Activated CD8-positive, alpha-beta memory T cell treated with anti-CD3 and anti-CD28 coated beads for 4 hours (primary cell): ENCODE measurements around the gene GSTO2.

Experiments used
- DNase-seq, 2 donors: peaks; one replicate each; pipeline ENCODE4 v3.0.0-alpha.2; 2020; ENCODE audit warnings: low read depth in 2 of 2

GSTO2 gene

DNA sequence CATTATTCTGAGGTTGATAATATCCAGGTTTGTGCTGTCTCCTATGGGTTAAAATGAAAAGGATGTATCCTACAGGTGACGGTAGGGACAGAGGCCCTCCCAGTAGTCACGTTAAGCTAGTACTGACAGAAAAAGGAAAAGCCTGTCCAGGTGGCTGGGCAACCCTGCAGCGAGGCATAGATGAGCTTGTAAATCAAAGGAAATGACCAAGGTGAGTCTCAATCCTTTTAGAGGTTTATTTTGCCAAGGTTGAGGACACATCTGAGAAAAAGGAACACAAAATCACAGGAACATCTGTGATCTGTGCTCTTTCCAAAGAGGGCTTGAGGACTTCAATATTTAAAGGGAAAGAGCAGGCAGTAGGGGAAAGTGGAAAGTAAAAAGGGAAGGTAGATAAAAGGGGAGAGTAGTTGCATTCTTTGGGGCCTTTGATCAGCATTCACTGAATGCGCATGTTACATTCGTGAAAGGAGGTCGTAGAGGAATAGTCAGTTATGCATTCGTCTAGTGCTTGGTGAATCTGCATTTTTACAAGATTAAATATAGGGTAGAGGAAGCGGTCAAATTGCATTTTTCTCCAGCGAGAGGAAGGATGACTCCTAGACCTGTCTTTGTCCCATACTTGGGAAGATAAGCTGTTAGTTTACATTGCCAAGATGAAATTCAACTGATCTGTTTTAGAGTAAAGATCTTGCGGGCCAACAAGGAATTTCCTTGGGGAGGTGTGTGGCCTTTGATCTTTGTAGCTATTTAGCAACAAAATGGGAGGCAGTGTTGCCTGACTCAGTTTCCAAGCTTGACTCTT lies 15.2 kb upstream of the GSTO2 start:
- no peak for DNase-seq

DNA sequence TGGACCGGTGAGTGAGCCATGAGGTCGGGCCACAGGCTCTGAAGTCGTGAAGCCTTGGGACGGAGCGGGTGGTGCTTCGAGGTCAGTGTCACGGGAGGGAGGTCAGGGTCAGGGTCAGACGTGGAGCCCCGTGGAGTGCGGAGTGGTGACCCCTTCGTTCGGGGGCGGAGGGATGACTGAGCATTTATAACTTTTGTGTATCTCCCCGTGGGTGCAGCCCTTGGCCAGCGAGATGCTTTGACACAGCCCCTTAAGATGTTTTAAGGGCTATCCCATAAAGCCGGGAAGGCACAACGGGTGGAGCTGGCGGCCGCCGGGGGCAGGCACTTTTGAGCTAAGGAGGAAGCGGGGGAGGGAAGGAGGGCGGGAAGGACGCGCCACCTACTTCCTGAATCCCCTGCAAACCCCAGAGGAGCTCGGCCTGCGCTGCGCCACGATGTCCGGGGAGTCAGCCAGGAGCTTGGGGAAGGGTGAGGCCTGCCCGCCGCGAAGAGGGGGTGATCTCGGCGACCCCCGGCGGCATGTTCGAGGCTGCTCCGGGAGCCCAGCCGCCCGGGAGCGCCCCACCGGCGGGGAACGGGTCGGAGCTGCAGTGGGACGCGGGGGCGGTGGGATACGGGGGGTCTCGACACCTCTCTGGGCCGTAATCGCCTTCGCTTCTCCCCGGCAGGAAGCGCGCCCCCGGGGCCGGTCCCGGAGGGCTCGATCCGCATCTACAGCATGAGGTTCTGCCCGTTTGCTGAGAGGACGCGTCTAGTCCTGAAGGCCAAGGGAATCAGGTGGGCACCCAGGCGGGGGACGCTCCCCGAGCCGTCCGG lies 14.3 kb upstream of the GSTO2 start, which contains the start of gene GSTO1:
GSTO1 (plus strand) TSS at position 400 of the 818 bp plus-strand sequence; CDS start at position 437, 37 bp downstream.
- DNase-seq: no peak

GRCh38 chr10:104255311-104255981 lies 13.5 kb upstream of the GSTO2 start:
- DNase-seq: no peak

DNA sequence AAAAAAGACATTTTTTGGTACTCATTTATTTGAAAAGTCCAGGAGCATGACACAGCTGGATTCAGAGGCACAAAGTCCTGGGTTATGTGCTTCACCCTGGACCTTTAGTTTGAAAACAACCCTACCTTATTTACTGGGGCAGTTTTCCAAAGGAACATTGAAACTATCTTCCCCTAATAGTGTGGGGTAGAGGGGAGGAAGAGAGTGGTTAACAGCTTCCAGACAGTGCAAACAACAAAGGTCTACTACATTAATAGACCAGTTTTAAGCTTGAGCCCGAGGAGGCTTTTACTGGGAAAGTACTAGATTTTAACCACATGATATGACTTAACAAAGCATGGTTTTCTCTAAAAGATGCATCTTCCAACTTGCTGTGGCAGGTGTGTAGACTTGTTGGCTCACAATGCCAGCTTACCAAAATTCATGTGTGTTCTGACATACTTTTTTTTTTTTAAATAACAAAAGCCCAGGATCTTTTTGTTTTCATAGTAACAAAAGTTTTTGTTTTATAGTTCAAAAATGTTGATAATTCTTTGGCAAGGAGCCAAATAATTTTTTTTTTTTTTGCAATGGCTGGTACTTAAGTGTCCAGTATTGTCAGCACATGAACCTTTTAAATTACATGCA lies 12.5 kb upstream of the GSTO2 start:
- DNase-seq: no peak

DNA sequence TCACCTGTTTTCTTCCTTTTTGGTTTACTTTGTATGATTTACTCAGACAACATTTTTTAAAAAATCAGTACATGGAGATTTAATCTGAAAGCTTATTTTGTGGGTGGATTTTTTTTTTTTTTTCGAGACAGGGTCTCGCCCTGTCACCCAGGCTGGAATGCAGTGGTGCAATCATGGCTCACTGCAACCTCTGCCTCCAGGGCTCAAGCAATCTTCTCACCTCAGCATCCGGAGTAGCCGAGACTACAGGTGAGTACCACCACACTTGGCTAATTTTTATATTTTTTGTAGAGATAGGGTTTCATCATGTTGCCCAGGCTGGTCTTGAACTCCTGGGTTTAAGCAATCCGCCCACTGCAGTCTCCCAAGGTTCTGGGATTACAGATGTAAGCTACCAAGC lies 11.7 kb upstream of the GSTO2 start:
- no peak for DNase-seq

DNA sequence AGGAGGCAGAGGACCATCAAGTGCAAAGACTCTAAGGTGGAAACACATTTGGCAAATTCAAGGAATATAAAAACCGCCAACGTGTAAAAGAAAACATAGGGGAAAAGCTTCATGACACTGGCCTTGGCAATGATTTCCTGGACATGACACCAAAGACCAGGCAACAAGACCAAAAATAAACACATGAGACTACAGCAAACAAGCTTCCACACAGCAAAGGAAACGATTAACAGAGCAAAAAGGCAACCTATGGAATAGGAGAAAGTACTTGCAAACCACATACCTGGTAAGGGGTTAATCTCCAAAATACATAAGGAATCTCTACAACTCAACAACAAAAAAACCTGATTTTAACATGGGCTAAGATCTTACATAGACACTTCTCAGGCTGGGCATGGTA lies 10.8 kb upstream of the GSTO2 start:
- no peak for DNase-seq

DNA sequence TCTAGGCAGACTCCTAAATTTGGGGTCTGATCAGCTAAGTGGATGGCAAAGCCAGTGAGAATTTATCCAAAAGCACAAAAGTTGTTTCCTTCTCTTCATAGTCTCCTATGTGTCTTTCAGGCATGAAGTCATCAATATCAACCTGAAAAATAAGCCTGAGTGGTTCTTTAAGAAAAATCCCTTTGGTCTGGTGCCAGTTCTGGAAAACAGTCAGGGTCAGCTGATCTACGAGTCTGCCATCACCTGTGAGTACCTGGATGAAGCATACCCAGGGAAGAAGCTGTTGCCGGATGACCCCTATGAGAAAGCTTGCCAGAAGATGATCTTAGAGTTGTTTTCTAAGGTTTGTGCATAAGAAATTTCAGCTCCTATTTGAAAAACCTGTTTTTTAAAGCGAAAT lies 9.5 kb upstream of the GSTO2 start:
- DNase-seq: no peak

DNA sequence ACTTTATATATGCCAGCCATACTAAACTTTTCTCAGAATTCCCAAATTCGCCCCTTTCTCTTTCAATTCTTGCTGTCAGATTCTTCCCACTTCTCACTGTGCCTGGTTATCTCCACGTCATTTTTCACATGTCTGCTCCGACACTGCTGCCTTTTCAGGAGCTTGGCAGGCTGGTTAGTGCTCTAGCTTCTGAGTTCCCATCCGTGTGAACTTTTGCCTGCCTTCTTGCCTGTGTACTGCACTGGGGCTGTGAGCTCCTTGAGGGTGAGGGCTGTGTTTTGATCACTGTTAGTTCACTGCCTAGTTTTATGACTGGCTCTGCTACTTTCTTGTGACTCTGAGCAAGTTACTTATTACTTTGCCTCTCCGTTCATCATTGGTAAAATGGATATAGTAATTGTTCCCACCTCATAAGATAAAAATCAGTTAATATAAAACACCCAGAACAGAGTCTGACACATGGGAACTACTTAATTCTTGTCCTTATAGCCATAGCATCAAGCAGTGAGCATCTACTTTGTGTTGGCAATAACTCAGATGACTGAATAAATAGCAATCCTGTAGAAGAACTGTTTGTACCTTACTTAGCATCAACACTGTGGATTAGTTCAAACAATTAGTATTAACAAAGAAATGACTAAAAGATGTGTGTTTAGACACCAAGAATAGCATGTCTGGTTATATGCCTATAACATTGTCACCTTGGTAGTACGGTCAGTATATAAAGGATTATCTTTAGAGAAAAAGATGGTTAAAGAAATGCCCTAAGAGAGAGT lies 8.8 kb upstream of the GSTO2 start:
- DNase-seq: no peak

GRCh38 chr10:104260775-104261115 lies 8.2 kb upstream of the GSTO2 start:
- no peak for DNase-seq

- DNase-seq: no peak
These were observed 6.9 kb upstream of the GSTO2 start for GRCh38 chr10:104262055-104262454.

- no peak for DNase-seq
These were observed 4.2 kb upstream of the GSTO2 start for GRCh38 chr10:104264783-104265182.

DNA sequence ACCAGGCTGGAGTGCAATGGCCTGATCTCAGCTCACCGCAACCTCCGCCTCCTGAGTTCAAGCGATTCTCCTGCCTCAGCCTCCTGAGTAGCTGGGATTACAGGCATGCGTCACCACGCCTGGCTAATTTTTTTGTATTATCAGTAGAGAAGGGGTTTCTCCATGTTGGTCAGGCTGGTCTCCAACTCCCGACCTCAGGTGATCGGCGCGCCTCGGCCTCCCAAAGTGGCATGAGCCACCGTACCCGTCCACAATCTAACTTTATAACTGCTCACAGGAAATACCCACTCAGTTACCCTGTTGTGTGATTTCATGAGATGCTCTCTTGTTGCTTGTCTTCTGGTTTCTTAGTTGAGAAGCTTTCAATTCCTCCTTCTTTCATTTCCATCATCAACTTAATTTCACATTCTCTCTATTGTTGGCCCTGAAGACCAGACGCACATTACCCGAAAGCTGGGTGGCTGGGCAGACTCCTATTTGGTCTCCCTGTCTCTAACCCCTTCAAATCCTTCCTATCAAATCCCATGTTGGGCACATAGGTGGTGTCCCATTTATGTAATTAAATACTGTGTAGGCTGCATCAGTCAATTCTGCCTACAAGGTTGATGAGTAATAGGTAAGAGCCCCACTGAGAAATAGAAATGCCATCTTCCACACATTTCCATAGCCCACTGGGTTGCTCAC lies 1.1 kb upstream of the GSTO2 start:
- no peak for DNase-seq

- no peak for DNase-seq
These were observed 625 bp upstream of the GSTO2 start for GRCh38 chr10:104268405-104268712.

- no peak for DNase-seq
These were observed 4.3 kb downstream of the GSTO2 start for GRCh38 chr10:104273286-104273685.

DNA sequence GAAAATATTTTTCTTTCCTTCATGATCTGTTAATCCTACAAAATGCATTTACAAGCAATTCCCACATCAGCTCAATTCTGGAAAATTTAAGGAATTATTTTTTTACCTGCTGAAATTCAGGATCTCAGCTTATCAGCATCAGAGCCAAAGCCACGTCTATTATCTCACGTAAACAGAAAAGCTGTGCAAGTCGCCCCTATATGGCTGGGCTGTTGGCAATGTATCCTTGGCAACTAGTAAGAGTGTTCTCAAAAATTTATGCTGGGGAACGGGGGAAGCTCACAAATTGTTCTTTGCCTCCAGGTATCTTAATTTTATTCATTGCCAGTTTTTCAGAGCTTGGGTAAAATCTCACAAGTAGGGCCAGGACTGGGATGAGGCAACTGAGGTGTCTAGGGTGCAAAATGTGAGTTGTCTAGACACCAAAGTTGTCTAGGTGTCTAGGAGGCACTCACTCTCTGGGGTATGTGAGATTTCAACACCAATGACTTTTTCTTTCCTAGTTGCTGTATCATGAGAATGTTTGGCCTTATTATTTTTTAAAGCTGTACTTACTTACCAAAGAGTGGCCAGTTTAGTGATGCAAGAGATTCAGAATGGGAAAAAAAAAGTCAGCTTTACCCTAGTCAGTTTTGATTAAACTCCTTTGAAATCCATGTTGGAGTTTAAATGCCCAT lies 5.1 kb downstream of the GSTO2 start:
- no peak for DNase-seq

DNA sequence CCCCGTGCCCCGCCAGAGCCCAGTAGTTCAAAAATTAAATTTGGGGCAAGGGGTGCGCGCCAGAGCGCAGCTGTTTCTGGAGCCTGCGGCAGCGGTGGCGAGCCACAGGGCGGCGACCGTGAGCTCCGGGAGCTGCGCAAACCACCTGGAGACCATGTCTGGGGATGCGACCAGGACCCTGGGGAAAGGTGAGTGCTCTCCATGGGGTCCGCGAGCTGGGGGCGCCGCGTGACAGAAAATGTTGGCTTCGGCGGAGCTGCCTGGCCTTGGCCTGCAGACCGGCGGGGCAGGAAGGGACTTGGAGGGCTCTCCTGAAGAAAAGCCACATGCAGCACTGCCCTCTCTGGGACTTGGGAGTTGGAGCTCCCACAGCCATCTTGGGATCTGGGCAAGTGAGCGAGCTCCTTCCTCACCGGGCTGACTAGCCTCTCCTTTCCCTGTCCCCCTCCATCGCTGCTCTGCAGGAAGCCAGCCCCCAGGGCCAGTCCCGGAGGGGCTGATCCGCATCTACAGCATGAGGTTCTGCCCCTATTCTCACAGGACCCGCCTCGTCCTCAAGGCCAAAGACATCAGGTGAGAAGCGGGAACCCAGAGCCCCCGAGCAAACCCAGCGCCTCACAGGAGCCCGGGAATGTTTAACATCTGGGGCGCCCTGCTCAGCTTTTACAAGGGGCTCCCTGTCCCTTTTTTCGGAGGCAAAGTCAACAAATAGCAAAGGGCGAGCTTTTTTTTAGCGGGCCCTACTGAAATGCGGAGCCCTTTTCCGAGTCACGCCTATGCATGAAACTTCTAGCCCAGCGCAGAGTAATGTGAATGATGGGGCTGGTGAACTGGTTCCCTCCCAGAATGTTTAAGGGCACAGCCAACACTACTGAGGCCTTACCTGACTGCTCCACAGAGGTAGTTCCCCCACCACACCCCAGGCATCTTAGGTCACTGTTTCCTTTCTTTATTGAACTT lies 6.1 kb downstream of the GSTO2 start:
- no peak for DNase-seq

DNA sequence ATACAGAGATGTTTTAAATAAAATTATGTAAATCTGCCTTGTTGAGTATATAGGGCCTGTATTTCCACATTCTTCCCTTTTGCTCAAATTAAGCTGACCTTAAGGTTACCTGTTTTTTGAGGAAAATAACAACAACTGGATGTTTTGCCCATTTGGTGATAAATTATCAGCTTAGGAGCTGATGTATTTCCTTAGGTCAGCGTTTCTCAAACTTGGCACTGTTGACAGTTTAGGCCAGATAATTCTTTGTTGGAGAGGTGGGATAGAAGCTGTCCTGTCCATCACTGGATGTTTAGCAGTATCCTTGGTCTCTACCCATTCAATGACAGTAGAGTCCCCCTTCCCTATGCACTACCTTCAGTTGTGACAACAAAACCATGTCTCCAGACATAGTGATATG lies 7.2 kb downstream of the GSTO2 start:
- no peak for DNase-seq

GRCh38 chr10:104277785-104278184 lies 8.8 kb downstream of the GSTO2 start:
- DNase-seq: no peak

DNA sequence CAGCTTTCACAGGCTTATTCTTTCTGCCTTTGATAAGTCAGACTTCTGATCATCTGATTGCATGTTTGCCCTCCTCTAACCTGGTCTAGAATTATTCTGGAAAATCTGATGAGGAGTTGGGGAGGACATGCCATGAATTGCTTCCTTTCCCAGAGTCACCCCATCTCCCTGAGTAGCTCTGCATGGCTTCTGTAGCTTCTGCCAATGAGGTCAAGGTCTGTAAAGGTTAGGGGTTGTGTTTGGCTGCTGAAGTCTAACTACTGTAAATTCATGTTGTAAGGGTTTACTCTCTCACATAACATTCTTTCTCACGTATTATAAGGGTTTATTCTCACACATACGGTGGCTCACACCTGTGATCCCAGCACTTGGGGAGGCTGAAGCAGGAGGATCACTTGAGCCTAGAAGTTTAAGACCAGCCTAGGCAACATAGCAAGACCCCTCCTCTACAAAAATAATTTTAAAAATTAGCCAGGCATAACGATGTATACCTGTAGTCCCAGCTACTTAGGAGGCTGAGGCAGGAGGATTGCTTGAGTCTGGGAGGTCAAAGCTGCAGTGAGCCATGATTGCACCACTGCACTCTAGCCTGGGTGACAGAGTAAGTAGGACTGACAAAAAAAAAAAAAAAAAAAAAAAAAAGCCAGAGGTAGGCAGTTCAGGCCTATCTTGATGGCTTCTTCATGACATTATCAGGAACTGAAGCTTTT lies 10.7 kb downstream of the GSTO2 start:
- no peak for DNase-seq
